Suppressor macrophage treated with lipopolysaccharide for 1 hour (primary cell): ENCODE results near the gene PIAS1.
A peak's percentile ranks its signal among the peaks of the same experiment; 100 is the strongest.
"Not testable (repeated sequence)": the region's sequence is repeated elsewhere in the genome, so short reads cannot be mapped to it uniquely, and the experiment has no call there.

Source experiments
- DNase-seq, 3 donors: peaks; one replicate each; pipeline ENCODE4 v3.0.0-alpha.2; 2020 to 2022

PIAS1 gene

DNA sequence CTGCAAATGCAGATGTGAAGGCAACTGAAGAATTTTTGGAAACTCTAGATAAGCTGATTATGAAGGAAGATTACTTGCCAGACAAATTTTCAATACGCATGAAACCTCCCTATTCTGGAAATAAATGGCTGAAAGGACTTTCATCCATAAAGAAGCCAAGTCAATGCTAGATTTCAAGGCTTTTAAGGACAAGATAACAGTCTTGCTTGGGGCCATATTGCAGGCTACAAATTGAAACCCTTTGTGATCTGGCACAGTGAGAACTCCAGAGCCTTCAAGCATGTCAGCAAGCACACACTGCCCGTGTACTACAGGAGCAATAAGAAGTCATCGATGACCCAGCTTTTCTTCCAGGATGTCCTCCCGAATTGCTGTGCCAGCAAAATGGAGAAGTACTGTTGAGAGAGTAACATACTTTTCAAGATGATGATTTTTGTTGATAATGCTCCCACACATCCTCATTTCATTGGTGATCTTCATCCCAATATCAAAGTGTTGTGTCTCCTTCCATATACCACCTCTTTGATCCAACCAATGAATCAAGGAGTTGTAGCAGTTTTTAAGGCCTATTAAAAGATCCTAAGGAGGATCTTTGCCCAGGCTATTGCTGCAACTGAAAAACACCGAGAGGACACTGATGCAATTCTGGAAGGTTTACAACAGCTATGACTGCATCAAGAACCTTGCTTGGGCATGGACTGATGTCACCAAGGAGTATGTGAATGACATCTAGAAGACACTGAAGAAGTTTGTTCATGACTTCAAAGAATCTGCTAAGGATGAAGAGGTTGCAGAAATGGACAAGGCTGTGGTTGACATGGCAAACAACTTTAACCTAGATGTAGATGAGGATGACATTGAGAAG, 130.7 kb downstream of the PIAS1 start:
- DNase-seq = peak; percentile 64 to 78 (median 73)

DNA sequence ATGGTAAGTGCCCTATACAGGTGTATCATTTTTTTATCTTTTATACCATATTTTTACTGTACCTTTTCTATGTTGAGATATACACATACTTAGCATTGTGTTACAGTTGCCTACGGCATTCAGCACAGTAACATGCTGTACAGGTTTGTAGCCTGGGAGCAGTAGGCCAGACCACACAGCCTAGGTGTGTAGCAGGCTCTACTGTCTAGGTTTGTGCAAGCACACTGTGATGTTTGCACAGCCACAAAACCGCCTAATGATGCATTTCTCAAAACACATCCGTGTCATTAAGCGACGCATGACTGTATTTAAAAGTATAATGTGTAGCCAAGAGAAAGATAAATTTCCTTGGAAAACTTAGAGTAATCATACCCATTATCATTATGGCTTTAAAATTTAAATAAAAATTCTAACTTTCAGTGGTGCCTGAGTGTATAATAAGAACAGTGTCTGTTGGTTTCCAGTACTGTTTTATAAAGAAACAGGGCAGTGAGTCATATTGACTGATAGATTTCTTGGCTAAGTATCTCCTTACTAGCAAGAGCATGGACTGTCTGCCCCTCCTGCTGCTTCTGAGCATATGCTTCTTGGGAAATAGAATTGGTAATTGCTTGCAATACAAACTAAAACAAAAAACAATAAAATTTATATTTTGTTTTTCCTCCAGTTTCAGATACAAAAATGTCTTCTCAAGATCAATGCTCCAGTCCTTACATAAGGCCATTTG, 132.7 kb downstream of the PIAS1 start:
- DNase-seq = no peak

DNA sequence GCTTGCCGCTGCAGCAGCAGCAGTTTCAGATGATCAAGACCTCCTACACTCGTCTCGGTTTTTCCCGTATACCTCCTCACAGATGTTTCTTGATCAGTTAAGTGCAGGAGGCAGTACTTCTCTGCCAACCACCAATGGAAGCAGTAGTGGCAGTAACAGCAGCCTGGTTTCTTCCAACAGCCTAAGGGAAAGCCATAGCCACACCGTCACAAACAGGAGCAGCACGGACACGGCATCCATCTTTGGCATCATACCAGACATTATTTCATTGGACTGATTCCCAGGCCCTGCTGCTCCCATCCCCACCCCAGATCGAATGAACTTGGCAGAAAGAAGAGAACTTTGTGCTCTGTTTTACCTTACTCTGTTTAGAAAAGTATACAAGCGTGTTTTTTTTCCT, 133.4 kb downstream of the PIAS1 start:
- DNase-seq = no peak

DNA sequence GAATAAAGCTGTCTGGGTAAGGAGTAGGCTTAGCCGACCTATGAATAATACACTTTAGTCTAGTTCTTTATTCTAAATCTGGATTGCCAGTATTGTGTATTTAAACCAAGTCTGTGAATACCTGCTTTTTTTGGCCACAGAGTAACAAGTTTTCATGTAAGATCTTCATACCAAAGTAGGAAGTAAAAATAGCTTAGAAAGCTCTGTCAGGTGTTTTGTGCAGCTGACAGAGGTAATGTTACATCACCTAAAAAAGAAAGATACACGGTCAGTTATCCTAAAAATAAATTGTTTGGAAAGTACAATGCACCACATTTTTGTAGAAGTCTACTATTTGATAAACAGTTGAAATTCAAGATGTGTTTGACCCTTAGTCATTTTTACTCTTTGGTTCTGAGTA, 134.5 kb downstream of the PIAS1 start:
- no peak for DNase-seq

GRCh38 chr15:68190048-68190447, 135.9 kb downstream of the PIAS1 start:
- no peak for DNase-seq

DNA sequence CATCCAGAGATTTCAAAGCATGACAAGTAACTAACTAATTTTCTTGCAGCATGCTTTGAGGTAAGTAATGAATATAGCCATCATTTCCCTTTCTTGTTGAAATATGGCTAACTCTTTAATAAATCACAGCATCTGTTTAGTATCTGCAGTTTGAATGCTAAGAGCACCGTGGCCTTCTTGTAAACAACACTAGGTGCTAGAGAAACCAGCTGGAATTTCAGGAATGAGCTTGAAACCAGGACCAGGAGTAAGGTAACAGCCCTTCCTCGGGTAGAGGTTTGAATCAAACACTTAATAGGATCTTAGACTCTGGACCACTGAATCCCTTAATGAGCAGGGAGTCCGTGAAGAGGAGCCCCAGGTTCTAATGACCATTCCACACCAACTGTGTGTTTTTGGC, 137.4 kb downstream of the PIAS1 start:
- no peak for DNase-seq

GRCh38 chr15:68192117-68192516, 138.0 kb downstream of the PIAS1 start:
- no peak for DNase-seq

DNA sequence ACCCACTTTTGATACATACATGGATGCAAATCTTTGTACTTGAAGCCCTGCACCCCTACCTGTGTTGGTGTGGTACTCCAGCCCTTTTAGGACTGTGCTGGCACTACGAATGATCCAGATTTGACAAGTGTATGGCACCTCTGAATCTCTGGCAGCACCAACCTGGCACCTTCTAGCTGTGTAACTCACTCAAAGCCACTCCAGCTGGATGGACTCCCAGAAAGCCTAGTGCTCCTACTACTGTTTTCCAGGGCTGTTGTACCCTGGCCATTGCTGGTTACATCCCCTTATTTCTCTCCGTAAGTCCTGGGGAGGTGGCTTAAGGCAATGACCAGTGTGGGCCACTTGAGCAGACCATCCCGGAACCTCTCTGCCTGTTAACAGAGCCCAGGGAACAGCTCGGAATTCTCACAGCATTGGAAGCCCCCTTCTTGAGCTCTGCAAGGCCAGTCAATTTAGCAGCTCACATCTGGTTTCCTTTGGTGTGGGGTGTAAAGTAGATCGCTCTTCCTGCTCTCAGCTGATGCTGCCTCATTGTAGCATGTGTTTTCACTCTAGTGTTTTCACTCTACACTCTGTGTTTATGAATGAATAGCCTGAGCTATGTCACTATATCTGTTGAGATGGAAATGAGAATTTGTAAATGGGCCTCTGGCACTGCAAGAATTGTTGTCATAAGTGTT, 138.8 kb downstream of the PIAS1 start:
- no peak for DNase-seq

- DNase-seq = no peak
Observed at GRCh38 chr15:68195336-68196112, 141.4 kb downstream of the PIAS1 start.

- DNase-seq = no peak
Observed at GRCh38 chr15:68196445-68197169, 142.5 kb downstream of the PIAS1 start.

DNA sequence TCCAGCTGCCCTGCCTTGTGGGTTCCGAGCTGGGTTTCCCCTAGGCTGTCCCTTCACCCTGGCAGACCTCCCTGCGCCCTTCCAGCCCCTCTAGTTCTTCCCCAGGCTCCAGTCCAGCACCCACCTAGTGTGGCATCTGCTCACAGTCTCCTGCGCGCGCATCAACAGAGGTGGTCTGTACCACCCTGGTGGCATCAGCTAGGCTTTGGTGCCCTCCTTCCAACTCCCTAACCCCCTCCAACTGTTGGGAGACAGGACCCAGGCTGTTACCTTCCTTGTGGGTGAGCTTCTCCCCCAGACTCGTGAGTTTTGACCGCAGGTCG, 143.0 kb downstream of the PIAS1 start:
- DNase-seq = no peak

DNA sequence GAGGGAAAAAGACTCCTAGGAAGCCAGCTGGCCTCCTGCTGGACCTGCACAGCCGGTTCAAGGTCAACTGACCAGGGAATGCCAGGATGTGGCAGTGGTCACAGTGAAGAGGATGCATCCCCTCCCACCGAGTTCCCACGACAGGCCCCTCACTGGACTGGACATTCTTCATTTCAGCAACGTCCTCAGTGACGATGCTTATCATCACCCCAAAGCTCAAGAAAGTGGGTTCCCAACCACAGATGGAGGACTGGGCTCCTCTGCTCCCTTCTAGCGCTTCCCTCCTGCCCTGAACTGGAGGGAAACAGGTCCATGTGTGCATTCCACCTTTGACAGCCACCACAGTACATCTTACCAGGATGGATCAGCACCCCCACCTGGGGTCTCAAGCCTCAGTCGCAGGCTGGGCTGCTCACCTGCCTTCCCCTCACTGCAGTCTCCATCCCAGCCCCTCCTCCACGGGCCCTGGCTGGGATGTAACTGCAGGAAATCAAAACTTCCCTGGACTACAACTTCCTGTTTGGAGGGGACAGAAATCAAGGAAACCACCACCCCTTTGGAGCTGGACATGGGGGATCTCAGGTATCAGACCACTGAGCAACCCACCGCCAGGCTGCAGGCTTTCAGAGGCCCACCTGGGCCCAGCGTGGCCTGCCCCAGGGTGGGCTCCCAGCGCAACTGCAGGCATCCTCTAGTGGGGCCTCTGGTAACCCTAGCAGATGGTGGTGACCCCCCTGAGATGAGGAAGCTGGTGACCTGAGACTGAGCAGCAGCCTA, 143.7 kb downstream of the PIAS1 start:
- no peak for DNase-seq

- DNase-seq = no peak
Observed at GRCh38 chr15:68199340-68199739, 145.2 kb downstream of the PIAS1 start.

- no peak for DNase-seq
Observed at GRCh38 chr15:68200016-68200861, 146.1 kb downstream of the PIAS1 start.

GRCh38 chr15:68201153-68201878, 147.2 kb downstream of the PIAS1 start:
- no peak for DNase-seq

DNA sequence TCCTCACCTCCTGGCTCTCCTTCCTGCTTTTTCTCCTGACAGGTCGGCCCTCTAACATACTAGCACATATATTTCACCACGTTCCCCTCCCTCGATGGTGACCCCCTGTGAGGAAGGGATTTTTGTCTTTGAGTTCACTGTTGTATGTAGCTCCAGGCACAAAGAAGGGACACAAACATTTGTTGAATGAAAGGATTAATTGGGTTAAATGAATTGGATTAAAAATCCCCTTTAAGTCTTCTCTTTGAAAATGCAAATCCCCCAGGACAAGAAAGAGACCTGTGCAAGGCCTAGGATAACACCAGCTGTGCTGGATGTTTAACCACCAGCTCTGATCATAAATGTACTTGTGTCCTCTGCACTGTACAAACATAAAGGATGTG, 147.8 kb downstream of the PIAS1 start:
- no peak for DNase-seq

GRCh38 chr15:68202994-68203393, 148.9 kb downstream of the PIAS1 start:
- not testable (repeated sequence) for DNase-seq

DNA sequence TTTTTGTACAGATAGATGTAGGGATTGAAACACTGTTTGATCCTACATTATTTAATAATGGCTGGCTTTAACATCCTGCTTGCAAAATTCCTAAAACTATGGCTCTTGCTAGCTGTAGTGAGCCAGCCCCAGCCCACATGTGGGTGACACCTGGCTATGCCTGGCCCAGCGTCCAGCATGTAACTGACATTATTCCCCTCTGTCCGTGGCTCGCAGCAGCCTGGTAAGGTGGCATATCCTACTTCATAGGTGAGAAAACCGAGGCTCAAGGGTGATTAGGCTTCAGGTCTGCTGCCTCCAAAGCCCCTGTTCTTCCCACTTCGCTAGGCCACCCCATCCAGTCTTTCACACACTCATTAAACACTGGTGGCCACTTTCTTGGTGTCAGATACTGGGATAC, 149.4 kb downstream of the PIAS1 start:
- DNase-seq = no peak

GRCh38 chr15:68203956-68204355, 149.8 kb downstream of the PIAS1 start:
- no peak for DNase-seq

DNA sequence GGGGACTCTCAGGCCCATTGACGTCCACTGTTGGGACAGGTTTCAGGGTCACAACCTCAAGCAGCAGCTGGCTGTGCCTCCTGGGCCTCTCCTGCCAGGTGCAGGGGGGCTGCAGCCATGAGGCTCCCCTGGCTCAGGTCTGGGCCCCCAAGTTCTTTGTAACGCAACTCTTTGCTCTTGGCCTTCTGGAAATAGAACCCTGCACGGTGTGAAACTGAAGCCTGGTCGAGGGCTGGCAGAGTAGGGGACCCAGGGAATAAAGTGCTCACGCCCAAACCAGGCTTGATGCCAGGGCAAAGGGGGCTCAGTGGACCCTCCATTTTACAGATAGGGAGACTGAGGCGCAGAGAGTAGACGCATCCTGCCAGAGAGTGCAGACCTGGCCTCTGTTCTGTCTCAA, 150.2 kb downstream of the PIAS1 start:
- DNase-seq = no peak
